K562 (cell line): ENCODE data around the gene PLSCR3.

Experiments used
- GATA2 ChIP-seq: sonication (generic); formaldehyde crosslinking; IDR thresholded peaks from 2 replicates; pipeline ENCODE4 v1.4.0; 2020; ENCODE audit warnings: mild to moderate bottlenecking, missing genetic modification reagents
- KAT8 ChIP-seq: fragments of 450-650 bp; IDR thresholded peaks from 2 replicates; pipeline ENCODE4 v1.6.1; 2016; ENCODE audit warnings: low read depth, mild to moderate bottlenecking

- TF ChIP-seq KAT8: no peak
- no peak for TF ChIP-seq GATA2 (CRISPR knock-in tag)
These were observed 31.0 kb downstream of the PLSCR3 start for GRCh38 chr17:7363311-7363710.
